Upper lobe of left lung (tissue), 6 donors: ENCODE data around the gene DCST2. TPM values are rescaled to one million over a fixed set of nuclear protein-coding genes. Genes with fewer than 3 reads are reported as not detected.

ENCODE experiments used
- ATAC-seq, 2 donors: fragments of 200-7000 bp; cut with Tn5 transposase; one replicate each; pipeline ENCODE4 v1.9.1; 2022; ENCODE audit warnings: mild to moderate bottlenecking in 2 of 2, moderate library complexity in 2 of 2; ENCODE audit not compliant: low FRiP score in 2 of 2
- DNase-seq, 2 donors: peaks; one replicate each; pipeline ENCODE4 v3.0.0-alpha.2; 2019 to 2020
- H3K27ac ChIP-seq, 4 donors: fragments of 200-600 bp; sonication (generic); one replicate each; pipeline ENCODE4 v1.5.1; 2016 to 2019
- H3K27me3 ChIP-seq, 4 donors: fragments of 200-600 bp; sonication (generic); one replicate each; pipeline ENCODE4 v1.5.1; 2017 to 2019
- H3K36me3 ChIP-seq, 4 donors: fragments of 200-600 bp; sonication (generic); one replicate each; pipeline ENCODE4 v1.5.1; 2016 to 2019
- H3K4me1 ChIP-seq, 4 donors: fragments of 200-600 bp; sonication (generic); one replicate each; pipeline ENCODE4 v1.5.1; 2018 to 2019
- H3K4me3 ChIP-seq, 4 donors: fragments of 200-600 bp; sonication (generic); one replicate each; pipeline ENCODE4 v1.5.1; 2017 to 2019; ENCODE audit warnings: mild to moderate bottlenecking in 2 of 4, moderate library complexity in 1 of 4
- H3K9me3 ChIP-seq, 4 donors: fragments of 200-600 bp; sonication (generic); one replicate each; pipeline ENCODE4 v1.5.1; 2018 to 2019
- EP300 ChIP-seq, 4 donors: sonication (generic); formaldehyde crosslinking; IDR thresholded peaks; one replicate each; pipeline ENCODE4 v1.5.1; 2017; ENCODE audit warnings: antibody characterized with exemption in 4 of 4, control low read depth in 2 of 4
- POLR2A ChIP-seq, 4 donors: fragments of 450-650 bp; IDR thresholded peaks; one replicate each; pipeline ENCODE4 v1.5.1; 2016 to 2017; ENCODE audit warnings: antibody characterized with exemption in 4 of 4, mild to moderate bottlenecking in 2 of 4
- POLR2AphosphoS5 ChIP-seq, 2 donors: sonication (generic); formaldehyde crosslinking; IDR thresholded peaks; one replicate each; pipeline ENCODE4 v1.5.1; 2017; ENCODE audit warnings: antibody characterized with exemption in 2 of 2
- WGBS, 2 donors: methylation state at CpG; one replicate each; pipeline ENCODE4 v1.1.5; 2017 to 2018; 5-methylcytosine and 5-hydroxymethylcytosine counted together
- total RNA-seq, 6 donors: library from RNA; depleted of rRNA in 4 of 6; stranded (reverse); fragments of >200 nt in 4 of 6; gene quantifications; one replicate each; pipeline versions ENCODE4 v1.1.0 to v1.2.1, GENCODE V29; 2016 to 2021
- TF ChIP-seq, protein P1 (sequence below), 6 experiments: fragments of 450-650 bp in 4 of 6; fragments of 200-600 bp in 2 of 6; sonication (generic) in 2 of 6; IDR thresholded peaks; one replicate each; pipeline ENCODE4 v1.5.1; 2016 to 2019; ENCODE audit warnings: antibody characterized with exemption in 6 of 6
- donor health status: DM: no; HTN: no; CAD: no; lungs with moderate emphysema.
- donor health status: DM: no; HTN: yes; CAD: no; lungs with severe emphysema.

Gene DCST2
- total RNA-seq, 6 donors from 2014 or later, result 0.49 to 2.1 (median 1.1) TPM

DNA sequence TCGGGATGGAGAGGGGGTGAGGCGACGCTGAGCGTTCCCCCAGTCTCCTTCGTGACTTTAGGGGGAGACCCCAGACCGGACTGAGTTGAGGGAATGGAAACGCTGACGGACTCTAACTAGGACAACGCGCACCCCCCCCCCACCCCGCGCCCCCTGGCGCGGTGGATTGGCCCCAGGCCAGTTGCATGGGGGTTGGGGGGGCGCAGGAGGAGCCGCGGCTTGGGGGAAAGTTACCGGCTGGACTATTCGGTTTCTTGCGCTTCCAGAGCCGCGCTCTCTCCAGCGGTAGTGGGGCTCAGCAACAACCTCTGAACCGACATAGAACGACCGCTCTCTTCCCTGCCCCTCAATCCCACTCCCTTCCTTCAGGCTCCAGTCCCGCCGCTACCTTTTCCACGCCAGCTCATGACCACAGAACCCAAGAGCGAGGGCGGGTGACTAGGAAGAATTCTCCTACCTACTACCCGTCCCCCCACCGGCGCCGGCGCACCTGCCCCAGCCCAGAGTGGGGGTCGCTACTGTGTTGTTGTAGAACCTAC is 30.3 kb downstream of the DCST2 start:
- H3K9me3 ChIP-seq, result no peaks in the 10 kb centered on the region
- H3K36me3 ChIP-seq, result no peaks in the 10 kb centered on the region
- no peak for ATAC-seq
- peak overlapping the region; percentile 90 to 94 (median 94) for H3K4me3 ChIP-seq
- no peaks in the 10 kb centered on the region for H3K27me3 ChIP-seq
- 0% methylated on average over 9 to 37 of the region's 37 CpGs for WGBS, 2 donors
- TF ChIP-seq EP300 (IDR thresholded peaks at IDR 0.05), result no peak
- no peak for TF ChIP-seq POLR2AphosphoS5 (IDR thresholded peaks at IDR 0.05)
- TF ChIP-seq, protein P1, sequence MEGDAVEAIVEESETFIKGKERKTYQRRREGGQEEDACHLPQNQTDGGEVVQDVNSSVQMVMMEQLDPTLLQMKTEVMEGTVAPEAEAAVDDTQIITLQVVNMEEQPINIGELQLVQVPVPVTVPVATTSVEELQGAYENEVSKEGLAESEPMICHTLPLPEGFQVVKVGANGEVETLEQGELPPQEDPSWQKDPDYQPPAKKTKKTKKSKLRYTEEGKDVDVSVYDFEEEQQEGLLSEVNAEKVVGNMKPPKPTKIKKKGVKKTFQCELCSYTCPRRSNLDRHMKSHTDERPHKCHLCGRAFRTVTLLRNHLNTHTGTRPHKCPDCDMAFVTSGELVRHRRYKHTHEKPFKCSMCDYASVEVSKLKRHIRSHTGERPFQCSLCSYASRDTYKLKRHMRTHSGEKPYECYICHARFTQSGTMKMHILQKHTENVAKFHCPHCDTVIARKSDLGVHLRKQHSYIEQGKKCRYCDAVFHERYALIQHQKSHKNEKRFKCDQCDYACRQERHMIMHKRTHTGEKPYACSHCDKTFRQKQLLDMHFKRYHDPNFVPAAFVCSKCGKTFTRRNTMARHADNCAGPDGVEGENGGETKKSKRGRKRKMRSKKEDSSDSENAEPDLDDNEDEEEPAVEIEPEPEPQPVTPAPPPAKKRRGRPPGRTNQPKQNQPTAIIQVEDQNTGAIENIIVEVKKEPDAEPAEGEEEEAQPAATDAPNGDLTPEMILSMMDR (IDR thresholded peaks at IDR 0.05), result no peak
- no peak for TF ChIP-seq POLR2A (IDR thresholded peaks at IDR 0.05)
- peak in 1 of 2 donors; percentile 88 for DNase-seq
- peak overlapping the region; percentile 93 to 100 (median 96) for H3K27ac ChIP-seq
- H3K4me1 ChIP-seq, result peaks cover 58 to 70% (median 63%) of the 10 kb centered on the region in 4 donors

DNA sequence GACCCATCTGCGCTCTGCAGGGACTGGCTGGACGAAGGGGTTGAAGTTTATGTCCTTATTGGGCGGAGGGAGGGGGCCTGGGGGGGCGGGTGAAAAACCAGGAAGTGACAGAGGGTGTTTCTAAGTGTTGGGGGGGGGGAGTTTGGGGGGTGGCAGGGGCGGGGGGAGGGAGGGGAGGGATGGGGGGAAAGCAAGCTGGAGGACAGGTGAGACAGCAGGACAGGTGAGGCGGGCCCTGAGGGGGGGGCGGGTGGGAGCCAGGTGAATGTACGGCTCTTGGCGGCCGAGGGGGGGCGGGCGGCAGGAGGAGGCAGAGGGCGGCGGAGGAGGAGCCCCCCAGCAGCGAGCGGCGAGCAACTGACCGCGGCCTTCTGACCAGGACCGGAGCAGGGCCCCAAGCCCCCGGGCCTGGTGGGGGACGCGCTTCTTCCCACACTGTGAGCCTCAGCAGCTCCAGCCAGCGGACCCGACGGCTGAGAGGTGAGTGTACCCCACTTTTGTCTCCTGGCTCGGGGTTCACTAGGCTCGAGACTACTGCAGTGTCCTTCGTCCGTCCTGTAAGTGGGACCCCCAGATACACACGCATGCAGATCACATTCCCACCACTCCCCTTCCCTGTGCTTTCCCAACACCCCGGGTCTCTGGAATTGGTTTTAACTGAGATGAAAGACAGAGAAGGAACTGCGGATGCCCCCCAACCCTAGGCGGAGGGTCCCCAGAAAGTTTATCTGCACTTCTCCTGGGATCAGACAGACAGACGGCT is 30.9 kb downstream of the DCST2 start, which contains the start of gene ZBTB7B:
ZBTB7B (plus strand) TSS at position 339 of the 763 bp plus-strand sequence. CDS start 11,859 bp downstream, outside the sequence.
- no peaks in the 10 kb centered on the region for H3K27me3 ChIP-seq
- no peaks in the 10 kb centered on the region for H3K9me3 ChIP-seq
- peak; percentile 11 to 22 for ATAC-seq
- H3K27ac ChIP-seq, result peak within 1 kb of the TSS; percentile 93 to 100 (median 96)
- H3K36me3 ChIP-seq, result no peaks in the 10 kb centered on the region
- TF ChIP-seq POLR2A (IDR thresholded peaks at IDR 0.05), result peak in 1 of 4 donors; percentile 45
- TF ChIP-seq POLR2AphosphoS5 (IDR thresholded peaks at IDR 0.05), result no peak
- TF ChIP-seq, protein P1 (IDR thresholded peaks at IDR 0.05), result peak in 1 of 6 experiments; percentile 16
- peak within 1 kb of the TSS; percentile 90 to 94 (median 94) for H3K4me3 ChIP-seq
- DNase-seq, result peak; percentile 66 to 91
- peaks cover 52 to 64% (median 56%) of the 10 kb centered on the region in 4 donors for H3K4me1 ChIP-seq
- 0 to 1% methylated on average over 7 to 21 of the region's 35 CpGs for WGBS, 2 donors

DNA sequence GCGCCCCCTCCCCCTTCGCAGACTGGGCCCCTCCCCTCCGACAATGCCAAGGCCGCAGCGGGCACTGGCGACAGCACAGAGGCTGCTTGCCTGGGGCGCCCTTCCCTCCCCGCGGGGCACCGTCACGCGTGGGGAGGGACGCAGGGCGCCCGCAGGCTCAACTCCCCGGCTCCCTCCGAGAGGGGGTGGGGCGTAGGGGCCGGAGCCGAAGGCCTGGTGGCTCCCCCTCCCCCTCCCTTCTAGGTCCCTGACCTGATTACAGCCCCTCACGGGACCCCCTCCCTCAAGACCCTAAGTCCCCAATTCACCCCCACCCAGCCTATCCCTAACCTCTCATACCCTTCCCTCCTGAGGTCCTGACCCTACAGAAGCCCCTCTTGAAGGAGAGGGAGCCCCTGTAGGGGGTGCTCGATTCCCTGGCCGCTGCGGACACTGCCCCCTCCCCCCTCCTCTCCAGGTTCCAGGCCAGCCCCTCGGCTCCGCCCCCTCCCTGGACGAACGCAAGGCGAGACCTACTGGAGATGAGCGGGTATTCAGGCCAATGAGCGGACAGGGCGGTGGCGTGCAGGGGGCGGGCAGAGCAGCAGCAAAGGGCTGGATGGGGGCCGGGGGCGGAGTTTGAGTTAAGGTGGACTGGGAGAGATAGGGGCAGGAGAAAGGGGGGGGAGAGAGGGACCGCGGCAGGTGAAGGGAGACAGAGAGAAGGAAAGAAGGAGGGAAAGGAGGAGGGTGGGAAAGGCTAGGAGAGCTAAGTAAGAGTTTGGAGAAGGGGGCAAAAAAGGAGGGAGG is 31.7 kb downstream of the DCST2 start:
- Histone ChIP-seq H3K27me3 (no peaks in the 10 kb centered on the region), H3K4me3 (peak overlapping the region; percentile 83 to 94 (median 92)), H3K4me1 (peaks cover 44 to 56% (median 49%) of the 10 kb centered on the region in 4 donors), H3K36me3 (no peaks in the 10 kb centered on the region), H3K9me3 (no peaks in the 10 kb centered on the region), H3K27ac (peak overlapping the region; percentile 93 to 100 (median 96))
- TF ChIP-seq POLR2AphosphoS5 (IDR thresholded peaks at IDR 0.05) (peak; percentile 86), POLR2A (IDR thresholded peaks at IDR 0.05) (peak in 2 of 4 donors; percentile 32 to 82), EP300 (IDR thresholded peaks at IDR 0.05) (no peak)
- TF ChIP-seq, protein P1 (IDR thresholded peaks at IDR 0.05), result peak; percentile 20 to 43 (median 36)
- peak; percentile 98 to 100 for DNase-seq
- 0 to 1% methylated on average over 14 to 37 of the region's 38 CpGs for WGBS, 2 donors
- ATAC-seq, result peak; percentile 92 to 95

DNA sequence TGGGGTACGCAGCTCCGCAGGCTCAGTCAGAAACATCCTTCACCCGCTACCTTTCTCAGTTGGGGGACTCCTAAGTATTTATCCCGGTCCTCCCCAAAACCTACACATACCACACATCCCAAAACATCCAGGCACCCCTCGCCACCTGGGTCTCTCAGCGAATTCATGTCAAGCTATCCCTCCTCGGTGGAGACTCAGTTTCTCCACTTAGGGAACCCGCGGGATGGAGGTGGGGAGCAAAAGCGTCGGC is 32.2 kb downstream of the DCST2 start:
- TF ChIP-seq POLR2A (IDR thresholded peaks at IDR 0.05) (no peak), POLR2AphosphoS5 (IDR thresholded peaks at IDR 0.05) (no peak), EP300 (IDR thresholded peaks at IDR 0.05) (no peak)
- TF ChIP-seq, protein P1 (IDR thresholded peaks at IDR 0.05), result no peak
- ATAC-seq (no peak), DNase-seq (no peak)
- no peaks in the 10 kb centered on the region for H3K9me3 ChIP-seq
- 0% methylated on average over 9 to 11 of the region's 11 CpGs for WGBS, 2 donors
- H3K4me3 ChIP-seq, result peak overlapping the region; percentile 83 to 94 (median 92)
- H3K4me1 ChIP-seq, result peaks cover 39 to 51% (median 43%) of the 10 kb centered on the region in 4 donors
- peak overlapping the region; percentile 93 to 100 (median 96) for H3K27ac ChIP-seq
- H3K27me3 ChIP-seq, result no peaks in the 10 kb centered on the region
- no peaks in the 10 kb centered on the region for H3K36me3 ChIP-seq
